Neural cell (in vitro differentiated cells): ENCODE measurements around the gene SDR42E1.

Source experiments
- EZH2 ChIP-seq: fragments of 200-600, 300-800 bp; shearing (Covaris generic), sonication (generic); IDR thresholded peaks from 2 replicates; pipeline ENCODE4 v1.6.1; 2014; ENCODE audit warnings: antibody characterized with exemption, low read length, borderline replicate concordance, mild to moderate bottlenecking; ENCODE audit not compliant: insufficient read depth, poor library complexity, severe bottlenecking
- TF ChIP-seq, protein P1 (sequence below): IDR thresholded peaks from 2 replicates; pipeline ENCODE4 v1.6.1; 2012; ENCODE audit warnings: borderline replicate concordance

DNA sequence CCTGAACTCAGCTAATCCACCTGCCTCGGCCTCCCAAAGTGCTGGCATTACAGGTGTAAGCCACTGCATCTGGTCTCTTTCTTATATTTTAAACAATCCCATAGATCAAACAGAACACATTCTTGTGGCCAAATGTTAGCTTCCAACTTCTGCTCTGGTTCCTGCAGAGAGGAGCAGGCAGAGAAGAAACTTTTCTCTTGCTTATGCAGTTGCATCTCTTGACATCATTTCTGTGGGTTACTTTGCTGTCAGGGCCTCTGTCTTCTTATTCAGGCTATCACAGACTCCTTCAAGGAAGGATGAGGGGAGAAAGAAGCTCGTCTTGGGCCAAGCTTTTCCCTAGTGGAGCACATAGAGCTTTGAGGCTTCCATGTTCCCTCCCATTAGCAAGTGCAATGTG lies 31.6 kb upstream of the SDR42E1 start:
- TF ChIP-seq, protein P1, sequence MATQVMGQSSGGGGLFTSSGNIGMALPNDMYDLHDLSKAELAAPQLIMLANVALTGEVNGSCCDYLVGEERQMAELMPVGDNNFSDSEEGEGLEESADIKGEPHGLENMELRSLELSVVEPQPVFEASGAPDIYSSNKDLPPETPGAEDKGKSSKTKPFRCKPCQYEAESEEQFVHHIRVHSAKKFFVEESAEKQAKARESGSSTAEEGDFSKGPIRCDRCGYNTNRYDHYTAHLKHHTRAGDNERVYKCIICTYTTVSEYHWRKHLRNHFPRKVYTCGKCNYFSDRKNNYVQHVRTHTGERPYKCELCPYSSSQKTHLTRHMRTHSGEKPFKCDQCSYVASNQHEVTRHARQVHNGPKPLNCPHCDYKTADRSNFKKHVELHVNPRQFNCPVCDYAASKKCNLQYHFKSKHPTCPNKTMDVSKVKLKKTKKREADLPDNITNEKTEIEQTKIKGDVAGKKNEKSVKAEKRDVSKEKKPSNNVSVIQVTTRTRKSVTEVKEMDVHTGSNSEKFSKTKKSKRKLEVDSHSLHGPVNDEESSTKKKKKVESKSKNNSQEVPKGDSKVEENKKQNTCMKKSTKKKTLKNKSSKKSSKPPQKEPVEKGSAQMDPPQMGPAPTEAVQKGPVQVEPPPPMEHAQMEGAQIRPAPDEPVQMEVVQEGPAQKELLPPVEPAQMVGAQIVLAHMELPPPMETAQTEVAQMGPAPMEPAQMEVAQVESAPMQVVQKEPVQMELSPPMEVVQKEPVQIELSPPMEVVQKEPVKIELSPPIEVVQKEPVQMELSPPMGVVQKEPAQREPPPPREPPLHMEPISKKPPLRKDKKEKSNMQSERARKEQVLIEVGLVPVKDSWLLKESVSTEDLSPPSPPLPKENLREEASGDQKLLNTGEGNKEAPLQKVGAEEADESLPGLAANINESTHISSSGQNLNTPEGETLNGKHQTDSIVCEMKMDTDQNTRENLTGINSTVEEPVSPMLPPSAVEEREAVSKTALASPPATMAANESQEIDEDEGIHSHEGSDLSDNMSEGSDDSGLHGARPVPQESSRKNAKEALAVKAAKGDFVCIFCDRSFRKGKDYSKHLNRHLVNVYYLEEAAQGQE: no peak
- no peak for TF ChIP-seq EZH2
